NCI-H2196 (cell line): Measurements from ENCODE around the gene GREB1L.

ENCODE experiments used
- DNase-seq: peaks from one replicate; lab custom pipeline; 2025; ENCODE audit not compliant: unreplicated experiment; lab: John Stamatoyannopoulos, UW

GREB1L gene

DNA sequence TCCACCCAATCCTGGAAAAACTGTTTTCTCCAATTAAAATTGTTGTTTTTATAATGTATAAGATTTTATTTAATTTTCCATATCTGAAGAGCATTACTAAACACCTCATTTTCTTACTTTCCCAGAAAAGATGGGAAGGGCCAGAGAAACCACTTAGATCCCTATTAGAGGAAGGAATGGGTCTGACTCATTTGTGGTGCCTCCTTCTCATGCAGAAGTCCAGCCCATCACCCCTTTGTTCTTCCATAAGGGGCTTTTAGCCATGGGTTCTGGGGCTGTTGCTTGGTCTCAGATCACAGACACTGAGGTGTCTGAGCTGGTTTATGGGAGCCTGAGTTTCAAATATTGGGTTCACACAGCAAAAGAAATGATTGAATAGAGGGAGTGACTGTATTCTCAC lies 206.3 kb downstream of the GREB1L start:
- no peak for DNase-seq

DNA sequence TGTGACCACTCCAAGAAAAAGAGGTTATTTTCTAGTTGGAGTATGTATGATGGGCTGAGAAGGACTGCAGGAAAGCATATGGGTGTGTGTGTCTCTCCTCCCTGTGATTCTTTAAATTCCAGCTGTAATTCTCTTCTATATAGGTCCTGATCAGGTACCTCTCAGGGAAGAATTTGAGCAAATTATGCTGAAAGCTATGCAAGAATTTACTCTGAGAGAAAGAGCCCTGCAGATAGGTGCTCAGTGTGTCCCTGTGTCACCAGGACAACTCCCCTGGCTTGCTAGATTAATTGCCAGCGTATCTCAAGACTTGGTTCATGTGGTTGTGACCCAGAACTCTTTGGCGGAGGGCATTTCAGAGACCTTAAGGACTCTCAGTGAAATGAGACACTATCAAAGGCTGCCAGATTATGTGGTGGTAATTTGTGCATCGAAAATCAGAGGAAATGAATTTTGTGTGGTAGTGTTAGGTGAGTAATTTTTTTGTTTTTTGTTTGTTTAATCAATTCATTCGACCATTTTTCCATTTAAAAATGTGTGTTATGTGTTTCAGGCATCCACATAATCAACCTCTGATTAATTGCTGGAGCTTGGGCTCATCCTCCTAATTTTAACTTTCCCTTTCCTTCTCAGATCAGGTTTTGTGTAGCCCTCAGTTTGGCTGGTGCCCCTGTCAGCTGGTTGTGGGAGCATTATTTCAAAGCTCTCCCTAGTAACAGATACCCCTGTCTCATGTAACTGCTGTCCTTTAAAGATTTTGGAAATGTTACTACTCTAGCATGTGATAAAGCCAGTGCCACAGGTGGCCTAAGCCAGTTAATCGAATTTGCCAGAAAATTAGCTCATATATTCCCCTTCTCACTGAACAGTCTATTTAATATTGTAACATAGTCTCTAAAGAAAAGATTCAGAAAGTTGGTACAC lies 207.6 kb downstream of the GREB1L start:
- no peak for DNase-seq

- DNase-seq: no peak
These were observed 208.5 kb downstream of the GREB1L start for GRCh38 chr18:21450503-21450902.

- no peak for DNase-seq
These were observed 208.9 kb downstream of the GREB1L start for GRCh38 chr18:21450913-21451312.

DNA sequence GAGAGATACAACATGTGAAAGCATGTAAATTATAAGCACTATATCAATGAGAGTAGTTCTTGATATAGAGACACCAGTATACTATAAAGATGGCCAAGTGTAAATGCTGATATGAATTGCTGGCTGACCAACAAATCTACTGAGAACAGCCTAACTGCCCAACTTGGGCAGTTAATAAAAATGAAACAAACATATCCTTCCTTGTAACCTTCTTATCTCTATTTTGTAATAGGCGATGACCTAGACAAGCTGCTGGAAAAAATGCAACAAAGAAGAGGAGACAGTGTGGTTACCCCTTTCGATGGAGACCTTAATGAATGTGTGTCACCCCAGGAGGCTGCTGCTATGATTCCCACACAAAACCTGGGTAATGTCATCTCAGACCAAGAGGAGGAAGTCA lies 209.8 kb downstream of the GREB1L start:
- DNase-seq: no peak

DNA sequence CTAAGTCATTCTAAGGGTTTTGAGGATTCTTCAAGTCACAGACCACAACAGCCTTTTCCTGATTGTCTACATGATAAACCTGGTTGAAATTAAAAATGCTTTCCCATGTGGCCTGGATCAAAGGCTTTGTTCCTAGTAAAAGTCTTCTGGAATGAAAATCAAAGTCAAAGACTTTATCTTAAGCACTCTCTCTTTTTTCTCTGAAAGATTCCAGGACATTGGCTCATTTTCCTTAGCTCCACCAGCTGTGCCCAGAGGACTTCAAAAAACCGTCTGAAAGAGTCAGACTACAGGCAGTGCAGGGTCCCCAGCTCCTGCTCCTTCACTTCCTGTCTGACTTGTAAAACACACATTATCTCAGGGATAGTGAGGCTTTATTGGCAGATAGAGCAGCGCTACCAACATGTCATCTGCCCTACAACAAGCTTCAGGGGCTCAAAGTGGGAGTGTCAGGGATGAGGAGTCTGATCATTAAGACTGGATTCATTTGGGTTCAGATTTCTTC lies 210.3 kb downstream of the GREB1L start:
- no peak for DNase-seq

GRCh38 chr18:21452796-21453510 lies 210.9 kb downstream of the GREB1L start:
- DNase-seq: no peak

- DNase-seq: no peak
These were observed 211.5 kb downstream of the GREB1L start for GRCh38 chr18:21453511-21453901.

GRCh38 chr18:21454725-21455124 lies 212.7 kb downstream of the GREB1L start:
- no peak for DNase-seq

DNA sequence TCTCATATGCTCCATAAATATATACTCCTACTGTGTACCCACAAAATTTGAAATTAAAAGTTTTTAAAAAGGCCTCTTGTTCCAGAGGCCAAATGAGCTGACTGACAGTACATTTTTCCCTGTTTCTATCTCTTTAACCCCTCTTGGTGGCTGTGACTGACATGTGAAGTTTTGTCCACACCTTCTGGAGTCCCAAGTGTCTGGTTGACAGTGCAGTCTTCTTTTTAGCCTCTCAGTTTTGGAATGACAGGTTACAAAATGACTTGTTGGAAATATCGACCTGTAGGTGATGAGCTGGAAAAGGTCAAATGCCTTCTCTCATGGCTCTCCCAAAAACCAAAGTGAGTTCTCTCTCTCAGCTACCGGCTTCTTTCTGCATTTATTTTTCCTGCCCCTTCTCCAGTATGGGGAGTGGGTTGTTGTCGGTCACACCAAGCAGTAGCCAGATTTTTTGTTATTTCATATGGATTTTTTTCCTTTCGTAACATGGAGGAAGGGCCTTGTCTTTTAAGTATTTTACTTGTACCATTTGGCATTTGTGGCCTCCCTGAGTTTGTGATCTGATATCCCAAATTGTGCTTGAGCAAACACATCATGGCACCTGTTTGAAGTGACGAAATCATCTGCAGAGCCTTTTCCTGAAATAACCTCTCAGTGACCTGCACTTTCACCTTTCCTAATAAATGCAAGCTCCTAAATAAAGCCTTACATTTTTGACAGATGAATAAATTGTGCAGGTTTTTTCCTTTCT lies 214.6 kb downstream of the GREB1L start:
- peak; percentile 17 for DNase-seq

DNA sequence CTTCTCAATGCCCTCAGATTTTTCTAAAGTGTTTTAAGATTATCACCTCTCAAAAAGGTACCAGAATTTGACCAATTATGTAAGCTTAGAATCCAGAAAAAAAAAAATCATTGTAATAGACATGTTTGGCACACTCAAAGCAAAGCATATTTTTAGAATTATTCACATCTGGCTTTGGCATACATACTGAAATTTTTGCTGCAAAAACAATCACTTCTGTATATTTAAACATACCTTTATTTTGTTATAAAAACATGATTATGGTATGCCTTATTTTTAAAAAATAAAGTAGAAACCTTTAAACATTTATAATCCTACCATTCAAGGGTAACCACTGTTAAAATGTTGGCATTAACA lies 215.1 kb downstream of the GREB1L start:
- no peak for DNase-seq

- DNase-seq: no peak
These were observed 216.3 kb downstream of the GREB1L start for GRCh38 chr18:21458310-21458709.

DNA sequence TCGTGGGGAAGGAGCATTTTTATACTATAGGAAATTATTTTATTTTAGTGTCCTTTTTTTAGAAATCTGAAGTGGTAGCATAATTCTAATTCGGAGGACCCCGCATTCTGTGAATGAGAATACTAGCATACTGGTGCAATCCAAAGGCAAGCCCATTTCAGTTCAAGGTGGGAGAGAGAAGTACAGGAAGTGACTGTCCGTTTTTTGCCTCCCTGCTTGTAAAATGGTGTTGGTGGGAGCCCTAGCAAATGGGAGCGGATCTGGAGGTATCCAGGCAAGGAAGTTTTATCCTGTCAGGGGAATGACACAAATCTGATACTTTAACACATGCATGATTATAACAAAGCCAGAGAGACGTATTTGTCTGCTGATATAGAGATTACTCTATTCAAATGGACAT lies 216.8 kb downstream of the GREB1L start:
- no peak for DNase-seq

DNA sequence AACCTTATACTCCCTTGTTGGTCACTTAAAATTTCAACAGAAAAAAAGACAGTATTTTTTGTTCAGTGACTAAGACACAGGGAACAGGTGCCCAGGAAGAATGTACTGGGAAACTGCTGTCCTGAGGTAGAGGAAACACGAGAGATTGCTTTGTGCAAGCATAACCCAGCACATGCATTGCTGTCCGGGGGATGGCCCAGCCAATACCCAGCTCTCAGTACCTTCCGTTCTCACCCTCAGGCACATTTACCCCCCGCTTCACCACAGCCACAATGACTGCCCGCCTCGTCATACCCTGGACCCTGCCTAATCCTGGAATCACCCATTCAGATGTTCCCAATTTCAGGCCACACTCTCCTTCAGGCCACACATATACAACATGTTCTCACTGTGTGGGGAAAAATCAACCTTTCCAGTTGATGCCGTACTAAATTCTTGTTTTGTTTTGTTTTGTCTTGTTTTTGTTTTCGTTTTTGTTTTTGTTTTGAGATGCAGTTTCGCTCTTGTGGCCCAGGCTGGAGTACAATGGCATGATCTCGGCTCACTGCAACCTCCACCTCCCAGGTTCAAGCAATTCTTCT lies 217.8 kb downstream of the GREB1L start:
- DNase-seq: no peak

- no peak for DNase-seq
These were observed 219.4 kb downstream of the GREB1L start for GRCh38 chr18:21461460-21461859.

DNA sequence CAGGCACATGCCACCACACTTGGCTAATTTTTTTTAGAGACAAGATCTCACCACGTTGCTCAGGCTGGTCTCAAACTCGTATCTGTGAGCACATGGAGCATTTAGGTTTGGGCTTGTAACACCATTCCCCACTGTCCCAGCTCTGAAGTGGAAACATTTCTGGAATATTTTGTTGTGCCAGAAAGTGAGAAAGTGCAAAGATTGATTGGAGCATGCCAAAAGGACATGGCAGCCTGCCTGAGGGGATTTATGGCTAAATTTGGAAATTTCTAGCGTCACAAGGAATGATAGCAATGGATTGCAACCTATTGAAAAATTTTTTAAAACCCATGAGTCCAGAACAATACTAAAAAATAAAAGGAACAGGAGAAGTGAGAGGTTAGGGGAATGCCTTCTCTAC lies 221.7 kb downstream of the GREB1L start:
- no peak for DNase-seq

GRCh38 chr18:21468514-21469164 lies 226.6 kb downstream of the GREB1L start:
- no peak for DNase-seq

- DNase-seq: no peak
These were observed 230.7 kb downstream of the GREB1L start for GRCh38 chr18:21472741-21473140.

- DNase-seq: no peak
These were observed 232.6 kb downstream of the GREB1L start for GRCh38 chr18:21474621-21475020.

- DNase-seq: no peak
These were observed 237.7 kb downstream of the GREB1L start for GRCh38 chr18:21479721-21480120.

DNA sequence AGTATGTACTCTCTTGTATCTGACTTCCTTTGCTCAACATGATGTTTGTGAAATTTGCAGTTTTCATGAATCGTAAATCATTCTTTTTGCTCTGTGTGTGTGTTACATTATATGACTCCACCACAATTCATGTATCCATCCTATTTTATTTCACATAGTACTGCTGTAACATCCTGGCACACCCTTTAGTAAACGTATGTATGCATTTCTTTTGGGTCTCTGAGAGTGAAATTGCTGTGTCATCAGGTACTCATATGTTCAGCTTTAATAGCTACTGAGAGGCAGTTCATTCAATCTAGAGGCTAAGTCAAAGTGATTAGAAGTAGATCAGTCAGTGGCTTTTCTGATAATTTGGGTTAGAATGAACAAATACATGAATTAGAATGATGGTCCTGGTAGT lies 239.7 kb downstream of the GREB1L start:
- no peak for DNase-seq
